Smooth muscle cell (in vitro differentiated cells): ENCODE measurements around the gene COL25A1. TPM values are rescaled to one million over a fixed set of nuclear protein-coding genes. Genes with fewer than 3 reads are reported as not detected.

ENCODE experiments used
- DNase-seq: peaks from one replicate; lab custom pipeline; 2025; ENCODE audit not compliant: unreplicated experiment; lab: John Stamatoyannopoulos, UW
- H2AFZ ChIP-seq: fragments of 200-600 bp; sonication (generic); 2 replicates; pipeline ENCODE4 v1.6.0; 2016; ENCODE audit warnings: antibody characterized with exemption, low read depth, mild to moderate bottlenecking
- H3F3A ChIP-seq: fragments of 200-600 bp; sonication (generic); 2 replicates; pipeline ENCODE4 v1.6.0; 2017; ENCODE audit warnings: antibody characterized with exemption, low read depth
- H3K27ac ChIP-seq: fragments of 200-600 bp; sonication (generic); 2 replicates; pipeline ENCODE4 v1.5.1; 2016; ENCODE audit warnings: low read depth, mild to moderate bottlenecking
- H3K27me3 ChIP-seq: fragments of 200-600 bp; sonication (generic); 2 replicates; pipeline ENCODE4 v1.6.1; 2016; ENCODE audit warnings: low read depth, mild to moderate bottlenecking
- H3K36me3 ChIP-seq: fragments of 200-600 bp; sonication (generic); 2 replicates; pipeline ENCODE4 v1.5.1; 2016; ENCODE audit warnings: low read depth
- H3K4me1 ChIP-seq: fragments of 200-600 bp; sonication (generic); 2 replicates; pipeline ENCODE4 v1.5.1; 2016; ENCODE audit warnings: low read depth
- H3K4me2 ChIP-seq: fragments of 200-600 bp; sonication (generic); 2 replicates; pipeline ENCODE4 v1.6.0; 2016; ENCODE audit warnings: mild to moderate bottlenecking
- H3K4me3 ChIP-seq: fragments of 200-600 bp; sonication (generic); 2 replicates; pipeline ENCODE4 v1.5.1; 2016; ENCODE audit warnings: mild to moderate bottlenecking
- H3K79me2 ChIP-seq: fragments of 200-600 bp; sonication (generic); 2 replicates; pipeline ENCODE4 v1.6.0; 2016; ENCODE audit warnings: low read depth, mild to moderate bottlenecking
- H3K9ac ChIP-seq: fragments of 200-600 bp; sonication (generic); 2 replicates; pipeline ENCODE4 v1.6.0; 2016; ENCODE audit warnings: low read depth
- H3K9me3 ChIP-seq: fragments of 200-600 bp; sonication (generic); replicated peaks from 2 replicates; pipeline ENCODE4 v1.5.1; 2016; ENCODE audit warnings: low read depth
- H4K20me1 ChIP-seq: fragments of 200-600 bp; sonication (generic); 2 replicates; pipeline ENCODE4 v1.6.0; 2016; ENCODE audit warnings: low read depth
- CTCF ChIP-seq: fragments of 200-600 bp; sonication (generic); IDR thresholded peaks from 2 replicates; pipeline ENCODE4 v1.5.1; 2017; ENCODE audit warnings: borderline replicate concordance, mild to moderate bottlenecking, antibody characterized with exemption; ENCODE audit not compliant: insufficient read depth, poor library complexity, severe bottlenecking
- WGBS: methylation state at CpG from one replicate; pipeline ENCODE4 v1.1.7; 2016; ENCODE audit warnings: low lambda C conversion rate; 5-methylcytosine and 5-hydroxymethylcytosine counted together
- polyA plus RNA-seq: library from polyadenylated mRNA; unstranded; fragments of >200 nt; fragmentation: Nextera tagmentation; extraction: Ambion mirVana; gene quantifications from 2 replicates; pipeline ENCODE4 v1.2.1, GENCODE V29; 2016
- total RNA-seq: library from RNA; depleted of rRNA; stranded (reverse); fragments of >200 nt; gene quantifications from 2 replicates; pipeline ENCODE4 v1.2.3, GENCODE V29; 2014

COL25A1 gene
- total and polyA plus RNA-seq, 2 experiments from 2014 or later: 2.9 to 4.7 TPM

- Histone ChIP-seq H3F3A (no peaks in the 10 kb centered on the region), H2AFZ (no peak overlapping the region), H3K9me3 (no peaks in the 10 kb centered on the region), H3K4me3 (no peak overlapping the region), H3K27ac (no peak overlapping the region), H3K9ac (no peak overlapping the region), H3K27me3 (peaks cover 2% of the 10 kb centered on the region), H3K4me1 (no peaks in the 10 kb centered on the region), H3K79me2 (no peaks in the 10 kb centered on the region), H4K20me1 (no peaks in the 10 kb centered on the region), H3K4me2 (no peak overlapping the region), H3K36me3 (no peaks in the 10 kb centered on the region)
- WGBS: 69% methylated on average over 3 of the region's 3 CpGs
- no peak for DNase-seq
- no peak for TF ChIP-seq CTCF
Observed at GRCh38 chr4:108954880-108955279, 347.6 kb downstream of the COL25A1 start.

- H3F3A ChIP-seq: no peaks in the 10 kb centered on the region
- no peak overlapping the region for H3K27ac ChIP-seq
- H3K9ac ChIP-seq: no peak overlapping the region
- no peak overlapping the region for H2AFZ ChIP-seq
- WGBS: 76% methylated on average over 4 of the region's 4 CpGs
- no peak for DNase-seq
- no peak for TF ChIP-seq CTCF
- no peaks in the 10 kb centered on the region for H4K20me1 ChIP-seq
- no peak overlapping the region for H3K4me2 ChIP-seq
- no peak overlapping the region for H3K4me3 ChIP-seq
- H3K4me1 ChIP-seq: no peaks in the 10 kb centered on the region
- no peaks in the 10 kb centered on the region for H3K79me2 ChIP-seq
- no peaks in the 10 kb centered on the region for H3K27me3 ChIP-seq
- no peaks in the 10 kb centered on the region for H3K9me3 ChIP-seq
- no peaks in the 10 kb centered on the region for H3K36me3 ChIP-seq
Observed at GRCh38 chr4:108953941-108954340, 348.5 kb downstream of the COL25A1 start.

- Histone ChIP-seq H3K79me2 (no peaks in the 10 kb centered on the region), H3K9ac (no peak overlapping the region), H3K27ac (no peak overlapping the region), H3K4me2 (no peak overlapping the region), H3K27me3 (no peaks in the 10 kb centered on the region), H3K4me3 (no peak overlapping the region), H3K4me1 (no peaks in the 10 kb centered on the region), H3K36me3 (no peaks in the 10 kb centered on the region), H2AFZ (no peak overlapping the region), H3K9me3 (no peaks in the 10 kb centered on the region), H4K20me1 (no peaks in the 10 kb centered on the region), H3F3A (no peaks in the 10 kb centered on the region)
- DNase-seq: no peak
- TF ChIP-seq CTCF: no peak
- WGBS: 59% methylated on average over 6 of the region's 6 CpGs
Observed at GRCh38 chr4:108950158-108950915, 352.1 kb downstream of the COL25A1 start.

GRCh38 chr4:108947526-108947925 is 354.9 kb downstream of the COL25A1 start:
- Histone ChIP-seq H3K27ac (no peak overlapping the region), H3K4me1 (no peaks in the 10 kb centered on the region), H3K27me3 (no peaks in the 10 kb centered on the region), H3K4me2 (no peak overlapping the region), H3K4me3 (no peak overlapping the region), H3K79me2 (no peaks in the 10 kb centered on the region), H3K9me3 (no peaks in the 10 kb centered on the region), H4K20me1 (no peaks in the 10 kb centered on the region), H2AFZ (no peak overlapping the region), H3F3A (no peaks in the 10 kb centered on the region), H3K36me3 (no peaks in the 10 kb centered on the region), H3K9ac (no peak overlapping the region)
- no peak for DNase-seq
- TF ChIP-seq CTCF: no peak
